ENCODE data around the gene SV2C.

Gene SV2C

GRCh38 chr5:76305775-76306174 lies 222.6 kb downstream of the SV2C start:
- Histone ChIP-seq H2AK5ac (ENCODE audit: low read length) (no peak overlapping the region), H2BK120ac (ENCODE audit: insufficient read depth, low read length, poor library complexity) (no peak overlapping the region), H3K27ac (ENCODE audit: low read depth, low read length) (no peak overlapping the region), H3K4me1 (ENCODE audit: control insufficient read depth in 1 of 2, insufficient read depth in 2 of 2, low read length in 2 of 2) (no peaks in the 10 kb centered on the region), H2AFZ (ENCODE audit: insufficient read depth, low read length, poor library complexity) (no peak overlapping the region), H3K79me2 (ENCODE audit: control insufficient read depth, insufficient read depth, low read length, poor library complexity) (no peaks in the 10 kb centered on the region), H3K9ac (ENCODE audit: low read length) (no peak overlapping the region), H3K23ac (ENCODE audit: low read length) (no peak overlapping the region), H3K18ac (ENCODE audit: low read length) (no peak overlapping the region), H3K4me3 (ENCODE audit: low read depth, low read length) (no peak overlapping the region), H2BK5ac (ENCODE audit: low read depth, low read length, poor library complexity) (no peak overlapping the region), H3K27me3 (ENCODE audit: insufficient read depth, low read length) (no peaks in the 10 kb centered on the region), H3K36me3 (ENCODE audit: control insufficient read depth in 1 of 2, insufficient read depth in 2 of 2, low read length in 2 of 2) (no peaks in the 10 kb centered on the region), H4K12ac (ENCODE audit: low read depth, low read length) (no peak overlapping the region), H3K4me2 (ENCODE audit: low read length) (no peak overlapping the region), H3K4ac (ENCODE audit: low read depth, low read length) (no peak overlapping the region), H4K91ac (ENCODE audit: low read depth, low read length) (no peak overlapping the region), H3K79me1 (ENCODE audit: low read length) (no peaks in the 10 kb centered on the region), H3K14ac (ENCODE audit: low read length) (no peak overlapping the region), H4K8ac (ENCODE audit: low read depth, low read length) (no peak overlapping the region), H2BK12ac (ENCODE audit: low read length) (no peak overlapping the region), H3K9me3 (ENCODE audit: insufficient read depth, low read depth, low read length) (no peaks in the 10 kb centered on the region)
- no peak for DNase-seq
- no CpG with 5 or more reads among the region's 1 CpG for WGBS (ENCODE audit: extremely low coverage, insufficient coverage, insufficient read length)

- Histone ChIP-seq H2BK5ac (ENCODE audit: low read depth, low read length, poor library complexity) (no peak overlapping the region), H3K4me1 (ENCODE audit: control insufficient read depth in 1 of 2, insufficient read depth in 2 of 2, low read length in 2 of 2) (no peaks in the 10 kb centered on the region), H3K4me2 (ENCODE audit: low read length) (no peak overlapping the region), H3K27me3 (ENCODE audit: insufficient read depth, low read length) (no peaks in the 10 kb centered on the region), H3K79me1 (ENCODE audit: low read length) (no peaks in the 10 kb centered on the region), H3K36me3 (ENCODE audit: control insufficient read depth in 1 of 2, insufficient read depth in 2 of 2, low read length in 2 of 2) (no peaks in the 10 kb centered on the region), H3K27ac (ENCODE audit: low read depth, low read length) (no peak overlapping the region), H4K12ac (ENCODE audit: low read depth, low read length) (no peak overlapping the region), H2AK5ac (ENCODE audit: low read length) (no peak overlapping the region), H3K18ac (ENCODE audit: low read length) (no peak overlapping the region), H3K79me2 (ENCODE audit: control insufficient read depth, insufficient read depth, low read length, poor library complexity) (no peaks in the 10 kb centered on the region), H3K4me3 (ENCODE audit: low read depth, low read length) (no peak overlapping the region), H3K4ac (ENCODE audit: low read depth, low read length) (no peak overlapping the region), H2BK120ac (ENCODE audit: insufficient read depth, low read length, poor library complexity) (no peak overlapping the region), H3K9ac (ENCODE audit: low read length) (no peak overlapping the region), H4K91ac (ENCODE audit: low read depth, low read length) (no peak overlapping the region), H4K8ac (ENCODE audit: low read depth, low read length) (no peak overlapping the region), H3K9me3 (ENCODE audit: insufficient read depth, low read depth, low read length) (no peaks in the 10 kb centered on the region), H2BK12ac (ENCODE audit: low read length) (no peak overlapping the region), H2AFZ (ENCODE audit: insufficient read depth, low read length, poor library complexity) (no peak overlapping the region), H3K14ac (ENCODE audit: low read length) (no peak overlapping the region), H3K23ac (ENCODE audit: low read length) (no peak overlapping the region)
- DNase-seq, result no peak
- WGBS (ENCODE audit: extremely low coverage, insufficient coverage, insufficient read length), result no CpG with 5 or more reads among the region's 1 CpG
Measured at GRCh38 chr5:76310208-76310607, 227.0 kb downstream of the SV2C start.

GRCh38 chr5:76312783-76313182 lies 229.6 kb downstream of the SV2C start:
- no peaks in the 10 kb centered on the region for H3K27me3 ChIP-seq (ENCODE audit: insufficient read depth, low read length)
- H3K4me2 ChIP-seq (ENCODE audit: low read length), result no peak overlapping the region
- H3K9me3 ChIP-seq (ENCODE audit: insufficient read depth, low read depth, low read length), result no peaks in the 10 kb centered on the region
- no peaks in the 10 kb centered on the region for H3K4me1 ChIP-seq (ENCODE audit: control insufficient read depth in 1 of 2, insufficient read depth in 2 of 2, low read length in 2 of 2)
- no peak overlapping the region for H4K12ac ChIP-seq (ENCODE audit: low read depth, low read length)
- H3K79me1 ChIP-seq (ENCODE audit: low read length), result no peaks in the 10 kb centered on the region
- no peak overlapping the region for H3K4ac ChIP-seq (ENCODE audit: low read depth, low read length)
- no peaks in the 10 kb centered on the region for H3K79me2 ChIP-seq (ENCODE audit: control insufficient read depth, insufficient read depth, low read length, poor library complexity)
- H2BK120ac ChIP-seq (ENCODE audit: insufficient read depth, low read length, poor library complexity), result no peak overlapping the region
- H3K18ac ChIP-seq (ENCODE audit: low read length), result no peak overlapping the region
- no peaks in the 10 kb centered on the region for H3K36me3 ChIP-seq (ENCODE audit: control insufficient read depth in 1 of 2, insufficient read depth in 2 of 2, low read length in 2 of 2)
- no peak overlapping the region for H2BK12ac ChIP-seq (ENCODE audit: low read length)
- DNase-seq, result no peak
- H3K9ac ChIP-seq (ENCODE audit: low read length), result peak overlapping the region; percentile 33
- no CpG with 5 or more reads among the region's 4 CpGs for WGBS (ENCODE audit: extremely low coverage, insufficient coverage, insufficient read length)
- no peak overlapping the region for H4K8ac ChIP-seq (ENCODE audit: low read depth, low read length)
- no peak overlapping the region for H2AFZ ChIP-seq (ENCODE audit: insufficient read depth, low read length, poor library complexity)
- no peak overlapping the region for H3K23ac ChIP-seq (ENCODE audit: low read length)
- no peak overlapping the region for H3K14ac ChIP-seq (ENCODE audit: low read length)
- H3K27ac ChIP-seq (ENCODE audit: low read depth, low read length), result no peak overlapping the region
- H2AK5ac ChIP-seq (ENCODE audit: low read length), result no peak overlapping the region
- H4K91ac ChIP-seq (ENCODE audit: low read depth, low read length), result no peak overlapping the region
- no peak overlapping the region for H2BK5ac ChIP-seq (ENCODE audit: low read depth, low read length, poor library complexity)
- H3K4me3 ChIP-seq (ENCODE audit: low read depth, low read length), result peak overlapping the region; percentile 1

GRCh38 chr5:76314643-76315042 lies 231.5 kb downstream of the SV2C start:
- Histone ChIP-seq H4K91ac (ENCODE audit: low read depth, low read length) (no peak overlapping the region), H4K8ac (ENCODE audit: low read depth, low read length) (no peak overlapping the region), H3K36me3 (ENCODE audit: control insufficient read depth in 1 of 2, insufficient read depth in 2 of 2, low read length in 2 of 2) (no peaks in the 10 kb centered on the region), H3K23ac (ENCODE audit: low read length) (no peak overlapping the region), H3K4ac (ENCODE audit: low read depth, low read length) (no peak overlapping the region), H2AFZ (ENCODE audit: insufficient read depth, low read length, poor library complexity) (no peak overlapping the region), H3K9ac (ENCODE audit: low read length) (no peak overlapping the region), H3K27me3 (ENCODE audit: insufficient read depth, low read length) (no peaks in the 10 kb centered on the region), H3K18ac (ENCODE audit: low read length) (no peak overlapping the region), H3K27ac (ENCODE audit: low read depth, low read length) (no peak overlapping the region), H2BK12ac (ENCODE audit: low read length) (no peak overlapping the region), H3K4me1 (ENCODE audit: control insufficient read depth in 1 of 2, insufficient read depth in 2 of 2, low read length in 2 of 2) (no peaks in the 10 kb centered on the region), H2BK120ac (ENCODE audit: insufficient read depth, low read length, poor library complexity) (no peak overlapping the region), H2AK5ac (ENCODE audit: low read length) (no peak overlapping the region), H2BK5ac (ENCODE audit: low read depth, low read length, poor library complexity) (no peak overlapping the region), H3K4me3 (ENCODE audit: low read depth, low read length) (no peak overlapping the region), H3K4me2 (ENCODE audit: low read length) (no peak overlapping the region), H3K9me3 (ENCODE audit: insufficient read depth, low read depth, low read length) (no peaks in the 10 kb centered on the region), H4K12ac (ENCODE audit: low read depth, low read length) (no peak overlapping the region), H3K79me1 (ENCODE audit: low read length) (no peaks in the 10 kb centered on the region), H3K14ac (ENCODE audit: low read length) (no peak overlapping the region), H3K79me2 (ENCODE audit: control insufficient read depth, insufficient read depth, low read length, poor library complexity) (no peaks in the 10 kb centered on the region)
- no peak for DNase-seq
- WGBS (ENCODE audit: extremely low coverage, insufficient coverage, insufficient read length), result no CpG with 5 or more reads among the region's 2 CpGs
